ENCODE measurements around the gene NEU1.
"Not testable (repeated sequence)": the region's sequence is repeated elsewhere in the genome, so short reads cannot be mapped to it uniquely, and the experiment has no call there.

DNA sequence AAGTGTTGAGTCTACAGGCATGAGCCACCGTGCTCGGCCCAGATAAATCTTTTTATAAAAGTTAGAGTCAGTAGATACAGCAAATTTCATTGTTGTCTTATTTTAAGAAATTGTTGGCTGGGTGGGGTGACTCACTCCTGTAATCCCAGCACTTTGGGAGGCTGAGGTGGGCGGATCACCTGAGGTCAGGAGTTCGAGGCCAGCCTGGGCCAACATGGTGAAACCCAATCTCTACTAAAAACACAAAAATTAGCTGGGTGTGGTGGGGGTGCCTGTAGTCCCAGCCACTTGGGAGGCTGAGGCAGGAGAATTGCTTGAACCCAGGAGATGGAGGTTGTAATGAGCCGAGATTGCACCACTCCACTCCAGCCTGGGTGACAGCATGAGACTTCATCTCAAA lies 45.6 kb upstream of the NEU1 start:
- TF ChIP-seq POLR2A (IDR thresholded peaks at IDR 0.05); CTCF (IDR thresholded peaks at IDR 0.05 in 8 of 11, conservative IDR thresholded peaks at IDR 0.05 in 3 of 11); POLR2AphosphoS5 (IDR thresholded peaks at IDR 0.05): not testable (repeated sequence)

Measured in spleen (tissue), 7 donors.